Liver (tissue), 9 donors: ENCODE results near the gene TNS4. TPM values are rescaled to one million over a fixed set of nuclear protein-coding genes. Genes with fewer than 3 reads are reported as not detected.

Experiments used
- DNase-seq: peaks from one replicate; pipeline ENCODE4 v3.0.0-alpha.2; 2017; ENCODE audit warnings: low spot score
- H3K27ac ChIP-seq, 2 donors: one replicate each; pipeline ENCODE4 v1.7.0; 2013; ENCODE audit warnings: inconsistent platforms in 2 of 2, low read length in 2 of 2, control low read depth in 1 of 2, low read depth in 1 of 2, mild to moderate bottlenecking in 1 of 2
- H3K27me3 ChIP-seq, 4 donors: one replicate each; pipeline versions ENCODE4 v1.6.1 to v1.7.0; 2013; ENCODE audit warnings: low read length in 3 of 4, inconsistent platforms in 1 of 4, mild to moderate bottlenecking in 1 of 4, moderate library complexity in 1 of 4; ENCODE audit not compliant: control insufficient read depth in 4 of 4, insufficient read depth in 4 of 4
- H3K36me3 ChIP-seq, 4 donors: one replicate each; pipeline versions ENCODE4 v1.6.1 to v1.7.0; 2013; ENCODE audit warnings: low read length in 3 of 4, mild to moderate bottlenecking in 3 of 4, low read depth in 1 of 4, moderate library complexity in 1 of 4; ENCODE audit not compliant: control insufficient read depth in 4 of 4, insufficient read depth in 3 of 4
- H3K4me1 ChIP-seq, 4 donors: one replicate each; pipeline versions ENCODE4 v1.6.1 to v1.7.0; 2013; ENCODE audit warnings: low read length in 3 of 4, mild to moderate bottlenecking in 3 of 4, moderate library complexity in 1 of 4; ENCODE audit not compliant: control insufficient read depth in 4 of 4, insufficient read depth in 4 of 4
- H3K4me3 ChIP-seq, 3 donors: one replicate each; pipeline versions ENCODE4 v1.6.1 to v1.7.0; 2013; ENCODE audit warnings: low read length in 3 of 3, control low read depth in 1 of 3, low read depth in 1 of 3, mild to moderate bottlenecking in 1 of 3
- H3K9ac ChIP-seq, 2 donors: one replicate each; pipeline ENCODE4 v1.7.0; 2013; ENCODE audit warnings: low read length in 2 of 2, mild to moderate bottlenecking in 2 of 2, moderate library complexity in 2 of 2, control low read depth in 1 of 2, low read depth in 1 of 2
- H3K9me3 ChIP-seq, 4 donors: one replicate each; pipeline versions ENCODE4 v1.6.1 to v1.7.0; 2013; ENCODE audit warnings: low read length in 3 of 4; ENCODE audit not compliant: control insufficient read depth in 4 of 4
- CTCF ChIP-seq: fragments of 150-350 bp; IDR thresholded peaks from 2 replicates; pipeline ENCODE4 v1.5.1; 2017; ENCODE audit warnings: improper control_type of control experiment, low read depth, low read length; ENCODE audit not compliant: missing input control
- EGR1 ChIP-seq, 2 donors: IDR thresholded peaks; 2 replicates each; pipeline ENCODE4 v1.6.1; 2016 to 2018; ENCODE audit warnings: antibody characterized with exemption in 2 of 2, low read depth in 2 of 2
- FOXA1 ChIP-seq: IDR thresholded peaks from 2 replicates; pipeline ENCODE4 v1.6.1; 2016; ENCODE audit warnings: antibody characterized with exemption
- GABPA ChIP-seq, 2 donors: IDR thresholded peaks in 1 of 2; conservative IDR thresholded peaks in 1 of 2; 2 replicates each; pipeline ENCODE4 v1.6.1; 2016; ENCODE audit warnings: antibody characterized with exemption in 2 of 2, mild to moderate bottlenecking in 1 of 2, moderate library complexity in 1 of 2
- HNF4A ChIP-seq, 2 donors: conservative IDR thresholded peaks; 2 replicates each; pipeline ENCODE4 v1.6.1; 2016; ENCODE audit warnings: antibody characterized with exemption in 2 of 2, mild to moderate bottlenecking in 2 of 2
- HNF4G ChIP-seq: IDR thresholded peaks from 2 replicates; pipeline ENCODE4 v1.6.1; 2016; ENCODE audit warnings: antibody characterized with exemption
- JUND ChIP-seq, 2 donors: IDR thresholded peaks; 2 replicates each; pipeline ENCODE4 v1.6.1; 2016; ENCODE audit warnings: antibody characterized with exemption in 2 of 2
- MAX ChIP-seq: IDR thresholded peaks from 2 replicates; pipeline ENCODE4 v1.6.1; 2016; ENCODE audit warnings: antibody characterized with exemption
- NR2F2 ChIP-seq: IDR thresholded peaks from 2 replicates; pipeline ENCODE4 v1.6.1; 2016; ENCODE audit warnings: antibody characterized with exemption
- RAD21 ChIP-seq, 2 donors: IDR thresholded peaks; 2 replicates each; pipeline ENCODE4 v1.6.1; 2016; ENCODE audit warnings: antibody characterized with exemption in 2 of 2, mild to moderate bottlenecking in 2 of 2
- RXRA ChIP-seq, 2 donors: IDR thresholded peaks; 2 replicates each; pipeline ENCODE4 v1.6.1; 2017 to 2018; ENCODE audit warnings: antibody characterized with exemption in 2 of 2, mild to moderate bottlenecking in 1 of 2
- TAF1 ChIP-seq: conservative IDR thresholded peaks from 2 replicates; pipeline ENCODE4 v1.6.1; 2016; ENCODE audit warnings: antibody characterized with exemption, mild to moderate bottlenecking
- YY1 ChIP-seq: IDR thresholded peaks from 2 replicates; pipeline ENCODE4 v1.6.1; 2016; ENCODE audit warnings: antibody characterized with exemption, mild to moderate bottlenecking
- WGBS: extraction: QIAGEN DNeasy Blood & Tissue Kit; methylation state at CpG from one replicate; pipeline ENCODE4 v1.1.7; 2013; 5-methylcytosine and 5-hydroxymethylcytosine counted together
- polyA plus RNA-seq, 2 donors: library from polyadenylated mRNA; stranded (reverse) in 1 of 2; unstranded in 1 of 2; fragments of 200-250 nt in 1 of 2; fragments of >200 nt in 1 of 2; fragmentation: Nextera tagmentation in 1 of 2; extraction: Ambion mirVana in 1 of 2; gene quantifications; one replicate each; pipeline versions ENCODE4 v1.2.1 to v1.2.3, GENCODE V29; 2013 to 2015
- total RNA-seq, 2 donors: library from RNA; depleted of rRNA; stranded (reverse); fragments of >200 nt; gene quantifications; one replicate each; pipeline ENCODE4 v1.2.3, GENCODE V29; 2014
- TF ChIP-seq, protein P1 (sequence below): IDR thresholded peaks from 2 replicates; pipeline ENCODE4 v1.6.1; 2016; ENCODE audit warnings: antibody characterized with exemption
- TF ChIP-seq, protein P2 (sequence below): IDR thresholded peaks from 2 replicates; pipeline ENCODE4 v1.6.1; 2016; ENCODE audit warnings: antibody characterized with exemption
- donor health status: healthy.
- donor health status: healthy.
- donor health status: healthy.
- donor health status: healthy.
- donor health status: healthy.

Gene TNS4
- total and polyA plus RNA-seq, 4 donors: 0.08 TPM; not detected in 3

GRCh38 chr17:40524243-40524965, 23.0 kb upstream of the TNS4 start:
- DNase-seq: no peak

DNA sequence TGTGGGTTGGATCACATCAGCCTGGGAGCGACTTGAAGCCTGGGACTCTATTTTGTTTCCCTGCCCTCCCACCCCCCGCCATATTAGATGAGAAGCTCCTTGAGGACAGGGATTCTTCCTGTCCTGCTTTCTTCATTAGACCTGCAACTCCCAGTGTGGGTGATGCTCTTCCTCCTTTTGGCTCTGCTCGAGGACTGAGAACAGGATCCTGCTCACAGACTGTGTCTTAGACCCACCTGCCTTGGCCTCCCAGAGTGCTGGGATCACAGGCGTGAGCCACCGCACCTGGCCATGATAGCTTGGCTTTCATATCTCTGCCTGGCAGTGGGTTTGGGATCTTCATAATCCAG, 21.5 kb upstream of the TNS4 start:
- TF ChIP-seq HNF4G (no peak), CTCF (no peak), JUND (IDR thresholded peaks at IDR 0.05) (no peak), TAF1 (no peak), YY1 (no peak), FOXA1 (no peak), MAX (no peak), GABPA (IDR thresholded peaks at IDR 0.05 in 1 of 2, conservative IDR thresholded peaks at IDR 0.05 in 1 of 2) (no peak), RXRA (IDR thresholded peaks at IDR 0.05) (no peak), RAD21 (IDR thresholded peaks at IDR 0.05) (no peak), NR2F2 (no peak), HNF4A (conservative IDR thresholded peaks at IDR 0.05) (no peak)
- TF ChIP-seq, protein P1, sequence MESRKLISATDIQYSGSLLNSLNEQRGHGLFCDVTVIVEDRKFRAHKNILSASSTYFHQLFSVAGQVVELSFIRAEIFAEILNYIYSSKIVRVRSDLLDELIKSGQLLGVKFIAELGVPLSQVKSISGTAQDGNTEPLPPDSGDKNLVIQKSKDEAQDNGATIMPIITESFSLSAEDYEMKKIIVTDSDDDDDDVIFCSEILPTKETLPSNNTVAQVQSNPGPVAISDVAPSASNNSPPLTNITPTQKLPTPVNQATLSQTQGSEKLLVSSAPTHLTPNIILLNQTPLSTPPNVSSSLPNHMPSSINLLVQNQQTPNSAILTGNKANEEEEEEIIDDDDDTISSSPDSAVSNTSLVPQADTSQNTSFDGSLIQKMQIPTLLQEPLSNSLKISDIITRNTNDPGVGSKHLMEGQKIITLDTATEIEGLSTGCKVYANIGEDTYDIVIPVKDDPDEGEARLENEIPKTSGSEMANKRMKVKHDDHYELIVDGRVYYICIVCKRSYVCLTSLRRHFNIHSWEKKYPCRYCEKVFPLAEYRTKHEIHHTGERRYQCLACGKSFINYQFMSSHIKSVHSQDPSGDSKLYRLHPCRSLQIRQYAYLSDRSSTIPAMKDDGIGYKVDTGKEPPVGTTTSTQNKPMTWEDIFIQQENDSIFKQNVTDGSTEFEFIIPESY: no peak
- TF ChIP-seq, protein P2, sequence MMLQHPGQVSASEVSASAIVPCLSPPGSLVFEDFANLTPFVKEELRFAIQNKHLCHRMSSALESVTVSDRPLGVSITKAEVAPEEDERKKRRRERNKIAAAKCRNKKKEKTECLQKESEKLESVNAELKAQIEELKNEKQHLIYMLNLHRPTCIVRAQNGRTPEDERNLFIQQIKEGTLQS: no peak
- Histone ChIP-seq H3K9ac (no peak overlapping the region), H3K27ac (no peak overlapping the region), H3K4me3 (no peak overlapping the region), H3K27me3 (no peaks in the 10 kb centered on the region), H3K4me1 (no peaks in the 10 kb centered on the region), H3K36me3 (no peaks in the 10 kb centered on the region), H3K9me3 (peaks cover 0 to 7% (median 0%) of the 10 kb centered on the region in 4 donors)
- DNase-seq: no peak
- 94% methylated on average over 5 of the region's 5 CpGs for WGBS

More at GRCh38 chr17:40524243-40524965, 23.0 kb upstream of the TNS4 start:
- TF ChIP-seq YY1: no peak
- TF ChIP-seq HNF4G: no peak
- TF ChIP-seq GABPA (IDR thresholded peaks at IDR 0.05 in 1 of 2, conservative IDR thresholded peaks at IDR 0.05 in 1 of 2): no peak
- no peak for TF ChIP-seq TAF1
- TF ChIP-seq RXRA (IDR thresholded peaks at IDR 0.05): no peak
- TF ChIP-seq FOXA1: no peak
- TF ChIP-seq JUND (IDR thresholded peaks at IDR 0.05): no peak
- no peak for TF ChIP-seq NR2F2
- TF ChIP-seq RAD21 (IDR thresholded peaks at IDR 0.05): no peak
- TF ChIP-seq, protein P2: no peak
- TF ChIP-seq HNF4A (conservative IDR thresholded peaks at IDR 0.05): no peak
- no peak for TF ChIP-seq EGR1 (IDR thresholded peaks at IDR 0.05; ENCODE audit: low read depth in 2 of 2)
- Histone ChIP-seq H3K9me3 (peaks cover 0 to 7% (median 0%) of the 10 kb centered on the region in 4 donors), H3K9ac (no peak overlapping the region), H3K27me3 (no peaks in the 10 kb centered on the region), H3K27ac (no peak overlapping the region), H3K4me3 (no peak overlapping the region), H3K4me1 (no peaks in the 10 kb centered on the region), H3K36me3 (no peaks in the 10 kb centered on the region)
- 82% methylated on average over 3 of the region's 3 CpGs for WGBS
